Activated CD8-positive, alpha-beta T cell treated with anti-CD3 and anti-CD28 coated beads, Interleukin-2, amount 10 ng/mL, durations not matched to agents 7 days and 5 days (primary cell): ENCODE data around the gene DYSF. TPM values are rescaled to one million over a fixed set of nuclear protein-coding genes. Genes with fewer than 3 reads are reported as not detected.

Experiments
- ATAC-seq: fragments of 150-1000 bp; cut with Tn5 transposase; one replicate; pipeline ENCODE4 v1.10.0; 2021; ENCODE audit warnings: moderate library complexity
- CTCF ChIA-PET: fragments of 350-600 bp; sonication (Branson Sonifier 250); formaldehyde crosslinking; loops from one replicate; lab custom pipeline; 2021; ENCODE audit warnings: antibody characterized with exemption; lab: Charles Lee
- POLR2A ChIA-PET: fragments of 350-600 bp; sonication (Branson Sonifier 250); formaldehyde crosslinking; loops from one replicate; lab custom pipeline; 2021; ENCODE audit warnings: antibody characterized with exemption; lab: Charles Lee
- DNase-seq: peaks from one replicate; pipeline ENCODE4 v3.0.0-alpha.2; 2020
- H3K27ac Mint-ChIP-seq: one replicate; pipeline ENCODE4 v1.8.0; 2021; ENCODE audit warnings: mild to moderate bottlenecking, mixed read lengths
- H3K27me3 Mint-ChIP-seq: one replicate; pipeline ENCODE4 v1.8.0; 2021; ENCODE audit warnings: low read depth, mixed read lengths
- H3K36me3 Mint-ChIP-seq: one replicate; pipeline ENCODE4 v1.8.0; 2021; ENCODE audit warnings: low read depth, mixed read lengths
- H3K4me1 Mint-ChIP-seq: one replicate; pipeline ENCODE4 v1.8.0; 2021; ENCODE audit warnings: low read depth, mixed read lengths
- H3K4me3 Mint-ChIP-seq: one replicate; pipeline ENCODE4 v1.8.0; 2021; ENCODE audit warnings: mild to moderate bottlenecking, mixed read lengths
- H3K9me3 Mint-ChIP-seq: one replicate; pipeline ENCODE4 v1.8.0; 2022; ENCODE audit warnings: mixed read lengths; ENCODE audit not compliant: insufficient read depth
- total RNA-seq, 2 experiments: library from RNA; stranded (reverse); gene quantifications; one replicate each; pipeline ENCODE4 v1.2.3, GENCODE V29; 2021

DYSF gene
- total RNA-seq, 2 experiments from 2014 or later, result 3.4 to 4.7 TPM

GRCh38 chr2:71603851-71604725, 150.7 kb downstream of the DYSF start:
- no peak for DNase-seq
- Mint-ChIP-seq H3K27me3 (peaks cover 14% of the 10 kb centered on the region), H3K36me3 (no peaks in the 10 kb centered on the region), H3K4me1 (peaks cover 39% of the 10 kb centered on the region), H3K4me3 (no peak overlapping the region), H3K9me3 (no peaks in the 10 kb centered on the region), H3K27ac (no peak overlapping the region)
- POLR2A ChIA-PET, result no interaction called here
- no peak for ATAC-seq
- CTCF ChIA-PET, result interaction anchor here (0.6 to 1.3 kb wide), 2 partner anchors 58 to 264 kb away, joined by 3 to 6 read pairs; no protein-coding TSS in a partner anchor

- Mint-ChIP-seq H3K27ac (no peak overlapping the region), H3K4me3 (no peak overlapping the region), H3K4me1 (peaks cover 39% of the 10 kb centered on the region), H3K27me3 (peaks cover 14% of the 10 kb centered on the region), H3K36me3 (no peaks in the 10 kb centered on the region), H3K9me3 (no peaks in the 10 kb centered on the region)
- POLR2A ChIA-PET, result no interaction called here
- CTCF ChIA-PET, result interaction anchor here (1.3 kb wide), 1 partner anchor 59 kb away, joined by 6 read pairs; no protein-coding TSS in a partner anchor
- DNase-seq, result no peak
- ATAC-seq, result no peak
These were observed 151.4 kb downstream of the DYSF start for GRCh38 chr2:71604726-71605120.

GRCh38 chr2:71605173-71605641, 151.8 kb downstream of the DYSF start:
- POLR2A ChIA-PET, result no interaction called here
- H3K4me3 Mint-ChIP-seq, result no peak overlapping the region
- H3K4me1 Mint-ChIP-seq, result peaks cover 39% of the 10 kb centered on the region
- CTCF ChIA-PET, result interaction anchor here (1.3 kb wide), 1 partner anchor 59 kb away, joined by 6 read pairs; no protein-coding TSS in a partner anchor
- ATAC-seq, result no peak
- no peaks in the 10 kb centered on the region for H3K9me3 Mint-ChIP-seq
- no peak for DNase-seq
- H3K27ac Mint-ChIP-seq, result peak overlapping the region; percentile 19
- H3K36me3 Mint-ChIP-seq, result no peaks in the 10 kb centered on the region
- peaks cover 14% of the 10 kb centered on the region for H3K27me3 Mint-ChIP-seq

- Mint-ChIP-seq H3K27me3 (peaks cover 14% of the 10 kb centered on the region), H3K4me3 (no peak overlapping the region), H3K4me1 (peaks cover 39% of the 10 kb centered on the region), H3K27ac (no peak overlapping the region), H3K9me3 (no peaks in the 10 kb centered on the region), H3K36me3 (no peaks in the 10 kb centered on the region)
- DNase-seq (no peak), ATAC-seq (no peak)
- ChIA-PET POLR2A (no interaction called here), CTCF (no interaction called here)
These were observed 152.4 kb downstream of the DYSF start for GRCh38 chr2:71605781-71606241.

- DNase-seq (no peak), ATAC-seq (no peak)
- peaks cover 38% of the 10 kb centered on the region for H3K4me1 Mint-ChIP-seq
- H3K27ac Mint-ChIP-seq, result no peak overlapping the region
- peaks cover 14% of the 10 kb centered on the region for H3K27me3 Mint-ChIP-seq
- no peaks in the 10 kb centered on the region for H3K9me3 Mint-ChIP-seq
- H3K36me3 Mint-ChIP-seq, result no peaks in the 10 kb centered on the region
- ChIA-PET CTCF (no interaction called here), POLR2A (no interaction called here)
- no peak overlapping the region for H3K4me3 Mint-ChIP-seq
These were observed 152.9 kb downstream of the DYSF start for GRCh38 chr2:71606244-71606643.

GRCh38 chr2:71607151-71607889, 154.0 kb downstream of the DYSF start:
- Mint-ChIP-seq H3K36me3 (no peaks in the 10 kb centered on the region), H3K27me3 (peaks cover 14% of the 10 kb centered on the region), H3K27ac (no peak overlapping the region), H3K4me1 (peaks cover 28% of the 10 kb centered on the region), H3K9me3 (no peaks in the 10 kb centered on the region), H3K4me3 (no peak overlapping the region)
- POLR2A ChIA-PET, result no interaction called here
- ATAC-seq (no peak), DNase-seq (no peak)
- CTCF ChIA-PET, result interaction anchor here (0.8 kb wide), 1 partner anchor 61 kb away, joined by 5 read pairs; no protein-coding TSS in a partner anchor

GRCh38 chr2:71608034-71608433, 154.7 kb downstream of the DYSF start:
- Mint-ChIP-seq H3K4me1 (peaks cover 21% of the 10 kb centered on the region), H3K27ac (no peak overlapping the region), H3K4me3 (no peak overlapping the region), H3K27me3 (peaks cover 14% of the 10 kb centered on the region), H3K36me3 (no peaks in the 10 kb centered on the region), H3K9me3 (no peaks in the 10 kb centered on the region)
- POLR2A ChIA-PET, result no interaction called here
- ATAC-seq (no peak), DNase-seq (no peak)
- CTCF ChIA-PET, result no interaction called here

GRCh38 chr2:71608441-71608840, 155.1 kb downstream of the DYSF start:
- no peak for DNase-seq
- ChIA-PET POLR2A (no interaction called here), CTCF (no interaction called here)
- Mint-ChIP-seq H3K4me1 (peaks cover 17% of the 10 kb centered on the region), H3K27ac (no peak overlapping the region), H3K36me3 (no peaks in the 10 kb centered on the region), H3K27me3 (peaks cover 14% of the 10 kb centered on the region), H3K4me3 (no peak overlapping the region), H3K9me3 (no peaks in the 10 kb centered on the region)
- ATAC-seq, result no peak

- POLR2A ChIA-PET, result no interaction called here
- no peak for DNase-seq
- H3K27me3 Mint-ChIP-seq, result peaks cover 14% of the 10 kb centered on the region
These were observed 155.7 kb downstream of the DYSF start for GRCh38 chr2:71609029-71609428.

GRCh38 chr2:71609441-71609840, 156.1 kb downstream of the DYSF start:
- Mint-ChIP-seq H3K4me3 (no peak overlapping the region), H3K27ac (no peak overlapping the region), H3K4me1 (peaks cover 8% of the 10 kb centered on the region), H3K36me3 (no peaks in the 10 kb centered on the region), H3K27me3 (peaks cover 14% of the 10 kb centered on the region), H3K9me3 (no peaks in the 10 kb centered on the region)
- DNase-seq (no peak), ATAC-seq (no peak)
- POLR2A ChIA-PET, result no interaction called here
- CTCF ChIA-PET, result interaction anchor here (0.6 to 1.7 kb wide), 2 partner anchors 15 to 189 kb away, joined by 3 to 5 read pairs; no protein-coding TSS in a partner anchor

More at GRCh38 chr2:71609029-71609428, 155.7 kb downstream of the DYSF start:
- CTCF ChIA-PET, result interaction anchor here (1.7 kb wide), 1 partner anchor 189 kb away, joined by 5 read pairs; no protein-coding TSS in a partner anchor
- no peak overlapping the region for H3K4me3 Mint-ChIP-seq
- no peak for ATAC-seq
- no peaks in the 10 kb centered on the region for H3K36me3 Mint-ChIP-seq
- no peaks in the 10 kb centered on the region for H3K9me3 Mint-ChIP-seq
- peaks cover 11% of the 10 kb centered on the region for H3K4me1 Mint-ChIP-seq
- H3K27ac Mint-ChIP-seq, result no peak overlapping the region

- DNase-seq, result no peak
- no peak for ATAC-seq
- Mint-ChIP-seq H3K4me3 (no peak overlapping the region), H3K27me3 (peaks cover 9% of the 10 kb centered on the region), H3K4me1 (peaks cover 3% of the 10 kb centered on the region), H3K27ac (no peak overlapping the region), H3K9me3 (no peaks in the 10 kb centered on the region), H3K36me3 (no peaks in the 10 kb centered on the region)
- CTCF ChIA-PET, result interaction anchor here (0.6 to 1.7 kb wide), 2 partner anchors 15 to 188 kb away, joined by 3 to 5 read pairs; no protein-coding TSS in a partner anchor
- POLR2A ChIA-PET, result no interaction called here
These were observed 156.6 kb downstream of the DYSF start for GRCh38 chr2:71609958-71610357.
